ENCODE measurements around the gene PFKL. TPM values are rescaled to one million over a fixed set of nuclear protein-coding genes. Genes with fewer than 3 reads are reported as not detected.

Gene PFKL
- total and polyA plus RNA-seq, 2 of the 8 experiments (the other 6 are each of a cell fraction or from before 2014, with no cell fraction given), result 80.2 to 82.3 TPM

- Histone ChIP-seq H3K27ac (ENCODE audit: low read depth, low read length) (no peak overlapping the region), H2AFZ (ENCODE audit: low read length) (no peak overlapping the region)
- no peak for DNase-seq (ENCODE audit: low read depth in 1 of 2, low spot score in 2 of 2)
- TF ChIP-seq TBP (IDR thresholded peaks at IDR 0.05; ENCODE audit: low read depth, low read length) (no peak), RAD21 (IDR thresholded peaks at IDR 0.05 in 1 of 2, conservative IDR thresholded peaks at IDR 0.05 in 1 of 2; ENCODE audit: low read depth in 2 of 2, low read length in 2 of 2) (no peak), TAF1 (IDR thresholded peaks at IDR 0.05; ENCODE audit: low read depth, low read length) (no peak), SUZ12 (IDR thresholded peaks at IDR 0.05; ENCODE audit: low read length) (no peak), POLR2AphosphoS5 (IDR thresholded peaks at IDR 0.05; ENCODE audit: low read depth, low read length) (no peak), CEBPB (IDR thresholded peaks at IDR 0.05; ENCODE audit: low read depth, low read length) (no peak), RXRA (IDR thresholded peaks at IDR 0.05; ENCODE audit: insufficient read depth, low read depth, low read length) (no peak), HDAC6 (IDR thresholded peaks at IDR 0.05; ENCODE audit: low read depth, low read length) (no peak), SIRT6 (IDR thresholded peaks at IDR 0.05; ENCODE audit: low read length) (no peak), SP1 (IDR thresholded peaks at IDR 0.05; ENCODE audit: low read depth, low read length) (no peak), ASH2L (IDR thresholded peaks at IDR 0.05; ENCODE audit: low read length) (no peak), SP4 (IDR thresholded peaks at IDR 0.05; ENCODE audit: low read length) (no peak), PHF8 (conservative IDR thresholded peaks at IDR 0.05; ENCODE audit: low read depth, low read length) (no peak), POLR2A (IDR thresholded peaks at IDR 0.05; ENCODE audit: control extremely low read depth in 1 of 2, low read depth in 2 of 2, low read length in 2 of 2) (no peak), FOSL1 (IDR thresholded peaks at IDR 0.05; ENCODE audit: insufficient read depth, low read depth, low read length) (no peak), RNF2 (IDR thresholded peaks at IDR 0.05; ENCODE audit: borderline replicate concordance, low read depth, low read length, missing control alignments, poor library complexity, severe bottlenecking) (no peak)
These were observed 36.1 kb upstream of the PFKL start for GRCh38 chr21:44263768-44264167.

More at GRCh38 chr21:44263768-44264167, 36.1 kb upstream of the PFKL start:
- Histone ChIP-seq H2AK5ac (ENCODE audit: low read depth, low read length) (no peak overlapping the region), H3K9me3 (ENCODE audit: insufficient read depth in 2 of 2, low read depth in 1 of 2, low read length in 1 of 2) (no peaks in the 10 kb centered on the region), H3K23ac (ENCODE audit: insufficient read length) (no peak overlapping the region), H2BK20ac (ENCODE audit: low read length) (no peak overlapping the region), H3K27me3 (replicated peaks in 1 of 4; ENCODE audit: control insufficient read depth in 3 of 4, extremely low read depth in 1 of 4, insufficient read depth in 3 of 4, low read length in 3 of 4) (no peaks in the 10 kb centered on the region), H3K23me2 (ENCODE audit: low read depth, low read length) (no peaks in the 10 kb centered on the region), H3K4ac (replicated peaks; ENCODE audit: insufficient read length, low read depth, low read length) (no peak overlapping the region), H3K4me1 (replicated peaks in 1 of 4; ENCODE audit: control insufficient read depth in 3 of 4, insufficient read depth in 4 of 4, low read length in 3 of 4) (peaks cover 0 to 7% (median 4%) of the 10 kb centered on the region in 4 experiments; a peak in 6 of 7 replicates), H3K9ac (replicated peaks in 1 of 4; ENCODE audit: extremely low read depth in 1 of 4, low read depth in 3 of 4, low read length in 3 of 4) (no peak overlapping the region), H2BK15ac (ENCODE audit: low read length) (no peak overlapping the region), H3K14ac (ENCODE audit: insufficient read length) (no peak overlapping the region), H2BK120ac (replicated peaks; ENCODE audit: low read depth, low read length) (no peak overlapping the region), H3K18ac (ENCODE audit: extremely low read depth, low read length) (no peak overlapping the region), H4K5ac (ENCODE audit: insufficient read length, low read depth, low read length) (no peak overlapping the region), H3K79me2 (ENCODE audit: control insufficient read depth in 1 of 2, insufficient read depth in 2 of 2, low read length in 2 of 2) (no peaks in the 10 kb centered on the region), H3K4me2 (ENCODE audit: insufficient read depth in 1 of 2, low read depth in 2 of 2, low read length in 2 of 2) (no peak overlapping the region), H3K36me3 (ENCODE audit: control insufficient read depth in 2 of 4, insufficient read depth in 4 of 4, low read length in 3 of 4) (no peaks in the 10 kb centered on the region), H2BK12ac (ENCODE audit: low read depth, low read length) (no peak overlapping the region), H3K56ac (replicated peaks; ENCODE audit: insufficient read length, low read depth, low read length) (no peak overlapping the region), H3K79me1 (ENCODE audit: low read depth, low read length) (no peaks in the 10 kb centered on the region), H4K91ac (replicated peaks; ENCODE audit: insufficient read length, low read length) (no peak overlapping the region), H3K4me3 (ENCODE audit: extremely low read depth in 1 of 4, insufficient read depth in 2 of 4, low read depth in 3 of 4, low read length in 4 of 4) (no peak overlapping the region), H4K20me1 (replicated peaks in 1 of 2; ENCODE audit: control insufficient read depth in 1 of 2, insufficient read depth in 2 of 2, low read length in 2 of 2) (no peaks in the 10 kb centered on the region), H2BK5ac (ENCODE audit: low read depth, low read length) (no peak overlapping the region), H4K8ac (ENCODE audit: extremely low read depth, insufficient read depth, low read length) (no peak overlapping the region)
- ChIA-PET CTCF (ENCODE audit: partially characterized antibody) (no interaction called here), POLR2A (ENCODE audit: partially characterized antibody) (interaction anchor here (0.6 kb wide), 1 partner anchor 475 kb away, joined by 3 read pairs; no protein-coding TSS in a partner anchor)
- 90% methylated on average over 2 of the region's 4 CpGs; no CpG with 5 or more reads in 1 of the 2 experiments for WGBS, 2 experiments (ENCODE audit: extremely low coverage in 1 of 2, insufficient coverage in 1 of 2, insufficient read length in 1 of 2, insufficient replicate concordance in 2 of 2, low coverage in 1 of 2, low lambda C conversion rate in 2 of 2, missing lambda C conversion rate in 1 of 2)
- FAIRE-seq, result no peak

All from H1 (cell line).